ENCODE results near the gene CXCL5.
"Not testable (repeated sequence)": the region's sequence is repeated elsewhere in the genome, so short reads cannot be mapped to it uniquely, and the experiment has no call there.

The CXCL5 gene

GRCh38 chr4:74015126-74015780 is 16.8 kb upstream of the CXCL5 start:
- DNase-seq (ENCODE audit: low read depth in 2 of 2): no peak

DNA sequence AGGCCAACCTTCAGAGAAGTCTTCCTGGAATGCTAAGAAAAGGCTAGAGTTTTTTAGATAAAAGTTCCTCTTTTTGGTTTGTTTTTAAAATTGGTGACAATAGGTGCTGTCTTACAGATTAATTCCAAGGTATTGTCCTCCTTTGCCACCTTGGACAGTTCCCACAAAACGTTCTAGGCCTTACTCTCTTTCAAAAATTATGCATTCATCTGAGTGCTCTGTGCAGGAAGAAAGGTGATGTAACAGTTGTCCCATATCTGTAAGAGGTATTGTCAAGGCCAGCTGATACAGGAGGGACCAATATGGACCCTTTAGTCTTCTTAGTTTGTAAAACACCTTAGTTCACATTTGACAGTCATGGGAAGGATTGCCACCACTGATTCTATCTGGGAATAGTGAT is 15.9 kb upstream of the CXCL5 start:
- no peak for DNase-seq (ENCODE audit: low read depth in 2 of 2)

DNA sequence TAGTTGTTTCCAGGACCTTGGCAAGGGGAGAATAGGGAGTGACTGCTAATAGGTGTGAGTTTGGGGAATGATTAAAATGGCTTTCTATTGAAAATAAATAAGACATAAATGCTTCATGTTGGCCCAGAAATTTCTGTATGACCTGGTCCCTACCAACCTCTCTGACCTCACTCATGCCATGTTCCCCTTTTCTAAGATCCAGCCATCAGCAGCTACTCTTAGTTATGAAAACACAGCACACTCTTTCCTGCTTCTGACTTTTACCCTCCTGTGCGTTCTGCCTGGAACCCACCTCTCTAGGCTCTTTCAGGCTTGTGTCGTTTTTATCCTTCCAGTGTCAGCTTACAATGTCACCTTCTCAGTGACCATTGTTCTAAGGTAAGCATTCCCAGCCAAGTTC is 14.8 kb upstream of the CXCL5 start:
- DNase-seq (ENCODE audit: low read depth in 2 of 2): no peak

GRCh38 chr4:74012130-74012529 is 13.7 kb upstream of the CXCL5 start:
- DNase-seq (ENCODE audit: low read depth in 2 of 2): no peak

GRCh38 chr4:74009307-74009706 is 10.8 kb upstream of the CXCL5 start:
- no peak for DNase-seq (ENCODE audit: low read depth in 2 of 2)

GRCh38 chr4:74006009-74006476 is 7.6 kb upstream of the CXCL5 start:
- DNase-seq (ENCODE audit: low read depth in 2 of 2): peak in 1 of 2 experiments; percentile 6

DNA sequence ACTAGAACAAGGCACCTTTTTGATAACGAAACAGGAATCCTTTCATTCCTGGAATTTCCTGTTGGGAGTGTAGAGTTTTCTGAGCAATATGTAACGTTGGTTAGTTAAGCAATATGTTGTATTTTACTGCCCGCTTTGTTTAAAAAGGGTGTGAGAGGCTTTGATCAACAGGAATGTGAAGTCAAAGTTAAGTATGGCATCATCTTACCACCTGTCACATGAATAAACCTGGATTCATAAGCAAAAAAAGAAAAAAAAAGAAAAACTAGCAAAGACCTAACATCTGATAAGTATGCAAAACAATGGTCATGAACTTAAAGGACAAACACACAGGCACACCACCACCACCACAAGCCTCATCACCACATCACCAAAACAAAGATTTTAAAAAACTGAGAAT is 7.1 kb upstream of the CXCL5 start:
- DNase-seq (ENCODE audit: low read depth in 2 of 2): no peak

GRCh38 chr4:74004668-74005067 is 6.2 kb upstream of the CXCL5 start:
- DNase-seq (ENCODE audit: low read depth in 2 of 2): no peak

- no peak for DNase-seq (ENCODE audit: low read depth in 2 of 2)
These were observed 1.8 kb upstream of the CXCL5 start for GRCh38 chr4:74000301-74000700.

DNA sequence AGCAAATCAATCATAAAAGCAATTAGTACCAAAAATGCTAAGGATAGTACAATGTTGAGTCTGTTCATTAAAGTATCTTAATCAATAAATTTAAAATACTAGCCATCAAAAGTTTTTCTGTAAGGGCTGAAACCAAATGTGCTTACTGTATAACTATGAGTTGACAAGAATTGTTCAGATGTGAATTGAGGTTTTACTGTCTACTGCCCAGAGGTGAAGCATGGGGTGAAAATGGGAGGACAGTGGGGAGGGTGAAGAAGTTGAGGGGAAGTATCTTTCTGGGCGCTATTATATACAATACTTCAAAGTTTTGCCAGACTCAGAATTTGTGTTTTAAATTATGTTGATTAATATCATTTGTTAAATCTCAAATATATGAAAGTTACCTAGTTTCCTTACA is 6.4 kb downstream of the CXCL5 start:
- DNase-seq (ENCODE audit: low read depth in 2 of 2): no peak

DNA sequence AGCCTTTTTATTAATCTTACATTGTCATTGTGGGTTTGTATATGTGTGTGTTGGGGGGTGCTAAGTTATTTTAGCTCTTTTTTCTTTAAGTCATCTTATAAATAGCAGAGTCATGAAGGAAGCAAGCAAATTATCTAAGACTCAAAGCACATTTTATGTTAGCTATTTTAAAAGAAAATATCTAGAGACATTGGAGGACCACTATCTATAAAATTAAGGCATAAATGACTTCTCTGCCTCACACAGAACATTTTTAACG is 6.8 kb downstream of the CXCL5 start:
- DNase-seq (ENCODE audit: low read depth in 2 of 2): no peak

DNA sequence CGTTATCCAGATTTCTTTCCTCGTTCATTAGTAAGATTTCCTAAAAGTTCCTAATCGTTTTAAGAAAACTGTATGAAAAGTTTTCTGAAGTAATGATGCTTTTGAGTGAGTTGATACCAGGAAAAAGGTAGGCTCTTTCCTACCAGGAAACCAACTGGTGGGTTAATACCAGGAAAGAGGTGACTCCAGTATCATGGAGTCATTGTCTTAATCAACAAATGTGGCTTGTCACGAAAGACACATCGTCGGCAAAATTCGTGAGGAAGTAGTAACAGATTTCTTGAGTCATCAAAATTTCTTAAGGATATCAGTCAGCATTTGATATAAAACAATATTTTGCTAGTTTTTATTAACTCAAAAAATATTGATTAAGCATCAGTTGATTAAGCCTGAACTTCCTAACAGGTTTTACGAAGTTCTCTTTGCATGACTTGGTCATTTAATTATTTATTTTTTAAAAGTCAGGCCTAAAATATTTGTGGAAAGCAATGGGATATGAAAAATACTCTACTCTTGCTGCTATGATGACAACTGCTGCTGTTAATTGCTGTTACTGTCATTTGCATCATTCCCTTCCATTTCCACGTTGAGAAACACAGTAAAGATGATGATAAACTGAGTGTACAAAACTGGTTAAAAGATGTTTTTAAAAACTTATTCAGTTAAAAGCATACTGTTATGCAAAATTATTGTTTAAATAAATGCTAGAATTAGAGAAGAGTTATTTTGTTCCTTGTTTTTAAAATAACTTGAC is 7.3 kb downstream of the CXCL5 start:
- no peak for DNase-seq (ENCODE audit: low read depth in 2 of 2)

- no peak for DNase-seq (ENCODE audit: low read depth in 2 of 2)
These were observed 8.5 kb downstream of the CXCL5 start for GRCh38 chr4:73989928-73990327.

DNA sequence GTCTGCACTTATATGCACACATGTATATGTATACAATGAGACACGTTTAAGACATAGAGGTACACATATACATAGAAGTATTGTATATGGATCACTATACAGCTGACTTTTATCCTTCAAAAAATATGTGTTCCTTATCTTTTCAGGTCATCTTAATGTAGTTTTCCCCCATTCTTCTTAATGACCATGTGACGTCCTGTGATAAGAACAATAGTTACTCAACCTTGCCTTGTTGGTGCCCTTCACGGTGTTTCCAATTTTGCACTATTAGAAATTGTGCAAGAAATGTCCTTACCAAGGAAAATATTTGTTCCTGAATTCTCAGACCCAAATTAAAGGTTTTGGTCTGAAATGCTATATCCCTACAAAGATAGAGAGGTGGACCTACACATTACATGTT is 9.4 kb downstream of the CXCL5 start:
- no peak for DNase-seq (ENCODE audit: low read depth in 2 of 2)

- DNase-seq (ENCODE audit: low read depth in 2 of 2): no peak
These were observed 10.4 kb downstream of the CXCL5 start, which contains the start of gene PPBP for GRCh38 chr4:73988061-73988460. PPBP (minus strand) TSS chr4:73988190; CDS start chr4:73988103, 87 bp downstream.

DNA sequence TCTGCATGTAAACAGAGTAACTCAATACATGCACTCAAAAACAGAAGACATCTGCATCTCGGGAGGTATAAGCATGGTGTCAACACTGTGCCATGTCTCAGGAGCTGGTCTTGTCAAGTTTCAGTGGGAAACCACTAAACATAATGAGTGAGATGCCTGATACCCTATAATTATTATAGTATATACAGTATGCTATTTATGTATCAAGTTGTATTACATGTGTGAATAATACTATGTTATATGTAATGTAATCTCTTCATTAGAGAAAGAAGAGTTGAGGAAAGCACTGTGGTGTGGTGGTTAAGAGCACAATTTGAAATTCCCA is 13.0 kb downstream of the CXCL5 start:
- DNase-seq (ENCODE audit: low read depth in 2 of 2): no peak

DNA sequence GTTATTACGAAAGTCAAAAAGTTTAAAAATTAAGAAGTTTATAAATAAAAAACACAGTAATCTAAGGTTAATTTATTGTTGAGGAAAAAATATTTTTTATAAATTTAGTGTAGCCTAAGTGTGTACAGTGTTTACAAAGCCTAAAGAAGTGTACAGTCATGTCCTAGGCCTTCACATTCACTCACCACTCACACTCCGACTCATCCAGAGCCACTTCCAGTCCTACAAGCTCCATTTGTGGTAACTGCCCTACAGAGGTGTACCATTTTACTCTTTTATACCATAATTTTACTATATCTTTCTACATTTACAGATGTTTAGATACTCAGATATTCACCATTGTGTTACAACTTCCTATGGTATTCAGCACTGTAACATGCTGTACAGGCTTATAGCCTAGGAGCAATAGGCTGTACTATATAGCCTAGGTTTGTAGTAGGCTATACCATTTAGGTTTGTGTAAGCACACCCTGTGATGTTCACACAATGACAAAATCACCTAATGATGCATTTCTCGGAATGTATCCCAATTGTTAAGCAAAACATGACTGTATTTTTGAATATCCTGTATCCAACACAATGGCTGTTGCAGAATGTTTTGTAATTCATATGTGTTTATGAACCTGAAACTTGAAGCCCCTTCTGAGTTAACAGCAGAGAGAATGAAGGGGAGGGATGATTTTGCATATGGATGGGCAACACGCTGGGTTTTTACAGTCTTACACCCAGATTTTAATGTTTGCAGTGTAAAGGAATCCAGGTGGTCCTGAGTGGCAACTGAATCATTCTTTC is 13.5 kb downstream of the CXCL5 start:
- DNase-seq (ENCODE audit: low read depth in 2 of 2): no peak

GRCh38 chr4:73981175-73981574 is 17.3 kb downstream of the CXCL5 start:
- not testable (repeated sequence) for DNase-seq (ENCODE audit: low read depth in 2 of 2)

GRCh38 chr4:73979407-73979957 is 19.0 kb downstream of the CXCL5 start:
- DNase-seq (ENCODE audit: low read depth in 2 of 2): no peak

DNA sequence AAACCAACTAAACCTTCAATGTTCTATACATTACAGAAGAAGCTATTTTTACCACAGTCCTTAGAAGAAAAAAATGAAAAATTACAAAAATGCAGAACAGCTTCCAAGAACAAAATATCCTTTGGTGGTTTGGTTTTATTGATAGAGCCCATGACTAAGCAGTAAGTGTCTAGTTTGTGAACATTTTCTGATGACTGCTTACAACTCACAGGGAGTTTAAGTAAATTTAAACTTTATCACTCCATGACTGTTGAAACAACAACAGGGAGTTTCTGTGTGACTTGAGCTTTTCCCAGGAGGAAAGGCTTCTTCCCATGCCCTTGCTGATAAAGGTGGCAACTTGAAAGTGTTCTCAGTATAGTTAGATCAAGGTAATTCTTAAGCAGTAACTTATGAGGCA is 19.6 kb downstream of the CXCL5 start:
- DNase-seq (ENCODE audit: low read depth in 2 of 2): peak; percentile 60 to 69

DNA sequence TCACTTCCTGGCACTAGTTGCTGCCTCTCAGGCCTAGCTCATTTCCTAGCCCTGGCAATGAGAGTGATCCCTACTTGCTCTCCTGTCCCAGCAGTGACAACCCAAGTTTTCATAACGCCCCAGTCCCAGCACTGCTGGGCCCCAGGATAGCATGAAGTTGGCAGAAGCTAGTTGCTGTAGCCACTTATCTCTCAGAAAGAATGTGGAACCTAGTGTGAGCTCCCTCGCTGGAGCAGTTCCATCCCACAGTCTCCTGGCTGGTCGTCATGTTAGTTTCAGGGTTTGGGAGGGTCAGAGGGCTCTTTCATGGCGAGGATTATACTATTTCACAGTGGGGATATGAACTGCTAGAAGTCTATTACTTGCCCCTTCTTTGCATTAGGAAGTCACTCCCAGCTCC is 21.8 kb downstream of the CXCL5 start:
- no peak for DNase-seq (ENCODE audit: low read depth in 2 of 2)

GRCh38 chr4:73976217-73976616 is 22.3 kb downstream of the CXCL5 start:
- no peak for DNase-seq (ENCODE audit: low read depth in 2 of 2)

GRCh38 chr4:73974352-73974751 is 24.1 kb downstream of the CXCL5 start:
- DNase-seq (ENCODE audit: low read depth in 2 of 2): no peak
